ENCODE measurements around the gene XPO6.

Gene XPO6

GRCh38 chr16:28110074-28110473 is 101.7 kb downstream of the XPO6 start:
- no peak for DNase-seq

GRCh38 chr16:28108590-28109247 is 103.0 kb downstream of the XPO6 start:
- DNase-seq, result no peak

- no peak for DNase-seq
Observed at GRCh38 chr16:28107232-28107631, 104.5 kb downstream of the XPO6 start.

GRCh38 chr16:28106467-28107215 is 105.1 kb downstream of the XPO6 start:
- DNase-seq, result no peak

GRCh38 chr16:28105954-28106353 is 105.8 kb downstream of the XPO6 start:
- DNase-seq, result no peak

GRCh38 chr16:28105297-28105696 is 106.5 kb downstream of the XPO6 start:
- no peak for DNase-seq

- DNase-seq, result no peak
Observed at GRCh38 chr16:28104404-28104803, 107.4 kb downstream of the XPO6 start.

- DNase-seq, result no peak
Observed at GRCh38 chr16:28103516-28104170, 108.1 kb downstream of the XPO6 start.

- no peak for DNase-seq
Observed at GRCh38 chr16:28101533-28101890, 110.3 kb downstream of the XPO6 start.

GRCh38 chr16:28100810-28101532 is 110.8 kb downstream of the XPO6 start:
- no peak for DNase-seq

GRCh38 chr16:28098959-28099945 is 112.5 kb downstream of the XPO6 start:
- no peak for DNase-seq

- DNase-seq, result no peak
Observed at GRCh38 chr16:28098171-28098958, 113.4 kb downstream of the XPO6 start.

GRCh38 chr16:28096983-28097899 is 114.5 kb downstream of the XPO6 start:
- DNase-seq, result no peak

- DNase-seq, result no peak
Observed at GRCh38 chr16:28093385-28093725, 118.4 kb downstream of the XPO6 start.

- peak; percentile 2 for DNase-seq
Observed at GRCh38 chr16:28092721-28093384, 118.9 kb downstream of the XPO6 start.

GRCh38 chr16:28091656-28092055 is 120.1 kb downstream of the XPO6 start:
- no peak for DNase-seq

- DNase-seq, result no peak
Observed at GRCh38 chr16:28090646-28091377, 121.0 kb downstream of the XPO6 start.

GRCh38 chr16:28089992-28090365 is 121.8 kb downstream of the XPO6 start:
- no peak for DNase-seq

Measured in NCI-H1436 (cell line).